ENCODE results near the gene NBEAL2.

Gene NBEAL2

GRCh38 chr3:47000198-47000815, 20.8 kb downstream of the NBEAL2 start:
- FAIRE-seq: no peak

GRCh38 chr3:47000922-47001730, 21.7 kb downstream of the NBEAL2 start:
- FAIRE-seq: no peak

GRCh38 chr3:47001731-47002170, 22.3 kb downstream of the NBEAL2 start:
- FAIRE-seq: no peak

- FAIRE-seq: no peak
Observed at GRCh38 chr3:47002171-47003055, 22.9 kb downstream of the NBEAL2 start.

GRCh38 chr3:47003056-47003410, 23.6 kb downstream of the NBEAL2 start:
- no peak for FAIRE-seq

GRCh38 chr3:47003461-47004368, 24.2 kb downstream of the NBEAL2 start:
- no peak for FAIRE-seq

- no peak for FAIRE-seq
Observed at GRCh38 chr3:47004369-47005211, 25.1 kb downstream of the NBEAL2 start.

- no peak for FAIRE-seq
Observed at GRCh38 chr3:47005212-47006144, 26.0 kb downstream of the NBEAL2 start.

GRCh38 chr3:47006145-47006651, 26.7 kb downstream of the NBEAL2 start:
- FAIRE-seq: no peak

GRCh38 chr3:47007001-47007400, 27.5 kb downstream of the NBEAL2 start:
- no peak for FAIRE-seq

- no peak for FAIRE-seq
Observed at GRCh38 chr3:47007482-47008233, 28.2 kb downstream of the NBEAL2 start.

GRCh38 chr3:47008234-47008796, 28.8 kb downstream of the NBEAL2 start:
- no peak for FAIRE-seq

GRCh38 chr3:47008851-47009224, 29.4 kb downstream of the NBEAL2 start:
- no peak for FAIRE-seq

GRCh38 chr3:47009225-47010110, 30.0 kb downstream of the NBEAL2 start:
- FAIRE-seq: no peak

- no peak for FAIRE-seq
Observed at GRCh38 chr3:47010111-47010712, 30.7 kb downstream of the NBEAL2 start.

GRCh38 chr3:47010910-47011309, 31.4 kb downstream of the NBEAL2 start:
- no peak for FAIRE-seq

GRCh38 chr3:47011371-47011770, 31.9 kb downstream of the NBEAL2 start:
- no peak for FAIRE-seq

Data from colon (tissue), 2 donors.